ENCODE results near the gene MAMLD1.

DNA sequence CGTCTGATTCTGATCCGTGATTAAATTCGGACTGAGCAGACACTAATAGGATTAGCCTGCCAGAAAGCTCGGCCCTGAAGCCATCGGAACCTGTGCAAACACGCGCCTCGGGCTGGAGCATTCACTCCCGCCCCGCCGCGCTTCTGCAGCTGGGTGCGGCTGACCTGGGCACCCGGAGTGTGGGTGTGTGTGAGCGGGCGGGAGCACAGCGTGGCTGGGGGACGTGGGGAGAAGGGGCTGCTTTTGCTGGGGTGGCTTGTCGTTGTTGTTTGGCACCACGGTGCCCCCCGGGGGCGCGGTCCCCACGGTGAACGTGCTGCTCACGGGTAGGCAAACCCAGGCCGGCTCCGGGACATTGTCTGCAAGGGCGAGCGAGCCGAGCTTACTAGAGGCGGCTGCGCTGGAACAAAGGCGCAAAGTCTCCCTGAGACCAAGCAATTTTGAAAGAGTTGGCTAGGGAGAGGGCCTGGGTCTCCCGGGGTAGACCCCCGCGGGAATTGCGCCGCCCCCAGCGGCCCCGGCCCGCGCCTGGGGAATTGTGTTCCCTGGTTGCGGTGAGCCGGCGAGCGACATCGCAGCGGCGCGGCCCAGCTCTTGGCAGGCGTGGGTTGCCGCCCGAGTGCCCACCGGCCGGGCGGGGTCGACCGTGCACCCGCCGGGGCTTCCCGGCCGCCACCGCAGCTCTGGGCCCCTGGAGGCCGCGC is 1.4 kb downstream of the MAMLD1 start:
- TF ChIP-seq, protein P1, sequence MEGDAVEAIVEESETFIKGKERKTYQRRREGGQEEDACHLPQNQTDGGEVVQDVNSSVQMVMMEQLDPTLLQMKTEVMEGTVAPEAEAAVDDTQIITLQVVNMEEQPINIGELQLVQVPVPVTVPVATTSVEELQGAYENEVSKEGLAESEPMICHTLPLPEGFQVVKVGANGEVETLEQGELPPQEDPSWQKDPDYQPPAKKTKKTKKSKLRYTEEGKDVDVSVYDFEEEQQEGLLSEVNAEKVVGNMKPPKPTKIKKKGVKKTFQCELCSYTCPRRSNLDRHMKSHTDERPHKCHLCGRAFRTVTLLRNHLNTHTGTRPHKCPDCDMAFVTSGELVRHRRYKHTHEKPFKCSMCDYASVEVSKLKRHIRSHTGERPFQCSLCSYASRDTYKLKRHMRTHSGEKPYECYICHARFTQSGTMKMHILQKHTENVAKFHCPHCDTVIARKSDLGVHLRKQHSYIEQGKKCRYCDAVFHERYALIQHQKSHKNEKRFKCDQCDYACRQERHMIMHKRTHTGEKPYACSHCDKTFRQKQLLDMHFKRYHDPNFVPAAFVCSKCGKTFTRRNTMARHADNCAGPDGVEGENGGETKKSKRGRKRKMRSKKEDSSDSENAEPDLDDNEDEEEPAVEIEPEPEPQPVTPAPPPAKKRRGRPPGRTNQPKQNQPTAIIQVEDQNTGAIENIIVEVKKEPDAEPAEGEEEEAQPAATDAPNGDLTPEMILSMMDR (IDR thresholded peaks at IDR 0.05; ENCODE audit: low read depth, low read length, missing input control): no peak
- TF ChIP-seq TAF1 (conservative IDR thresholded peaks at IDR 0.05) (no peak), GABPA (IDR thresholded peaks at IDR 0.05 in 1 of 2, conservative IDR thresholded peaks at IDR 0.05 in 1 of 2) (no peak), ZBTB33 (IDR thresholded peaks at IDR 0.05) (no peak), HNF4A (conservative IDR thresholded peaks at IDR 0.05) (no peak), MAX (IDR thresholded peaks at IDR 0.05) (no peak), FOXA1 (IDR thresholded peaks at IDR 0.05) (no peak), RAD21 (IDR thresholded peaks at IDR 0.05) (no peak), SP1 (IDR thresholded peaks at IDR 0.05) (no peak), RXRA (IDR thresholded peaks at IDR 0.05) (no peak), EGR1 (IDR thresholded peaks at IDR 0.05; ENCODE audit: low read depth in 2 of 2) (no peak)
- TF ChIP-seq, protein P2, sequence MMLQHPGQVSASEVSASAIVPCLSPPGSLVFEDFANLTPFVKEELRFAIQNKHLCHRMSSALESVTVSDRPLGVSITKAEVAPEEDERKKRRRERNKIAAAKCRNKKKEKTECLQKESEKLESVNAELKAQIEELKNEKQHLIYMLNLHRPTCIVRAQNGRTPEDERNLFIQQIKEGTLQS (IDR thresholded peaks at IDR 0.05): no peak
- TF ChIP-seq, protein P3, sequence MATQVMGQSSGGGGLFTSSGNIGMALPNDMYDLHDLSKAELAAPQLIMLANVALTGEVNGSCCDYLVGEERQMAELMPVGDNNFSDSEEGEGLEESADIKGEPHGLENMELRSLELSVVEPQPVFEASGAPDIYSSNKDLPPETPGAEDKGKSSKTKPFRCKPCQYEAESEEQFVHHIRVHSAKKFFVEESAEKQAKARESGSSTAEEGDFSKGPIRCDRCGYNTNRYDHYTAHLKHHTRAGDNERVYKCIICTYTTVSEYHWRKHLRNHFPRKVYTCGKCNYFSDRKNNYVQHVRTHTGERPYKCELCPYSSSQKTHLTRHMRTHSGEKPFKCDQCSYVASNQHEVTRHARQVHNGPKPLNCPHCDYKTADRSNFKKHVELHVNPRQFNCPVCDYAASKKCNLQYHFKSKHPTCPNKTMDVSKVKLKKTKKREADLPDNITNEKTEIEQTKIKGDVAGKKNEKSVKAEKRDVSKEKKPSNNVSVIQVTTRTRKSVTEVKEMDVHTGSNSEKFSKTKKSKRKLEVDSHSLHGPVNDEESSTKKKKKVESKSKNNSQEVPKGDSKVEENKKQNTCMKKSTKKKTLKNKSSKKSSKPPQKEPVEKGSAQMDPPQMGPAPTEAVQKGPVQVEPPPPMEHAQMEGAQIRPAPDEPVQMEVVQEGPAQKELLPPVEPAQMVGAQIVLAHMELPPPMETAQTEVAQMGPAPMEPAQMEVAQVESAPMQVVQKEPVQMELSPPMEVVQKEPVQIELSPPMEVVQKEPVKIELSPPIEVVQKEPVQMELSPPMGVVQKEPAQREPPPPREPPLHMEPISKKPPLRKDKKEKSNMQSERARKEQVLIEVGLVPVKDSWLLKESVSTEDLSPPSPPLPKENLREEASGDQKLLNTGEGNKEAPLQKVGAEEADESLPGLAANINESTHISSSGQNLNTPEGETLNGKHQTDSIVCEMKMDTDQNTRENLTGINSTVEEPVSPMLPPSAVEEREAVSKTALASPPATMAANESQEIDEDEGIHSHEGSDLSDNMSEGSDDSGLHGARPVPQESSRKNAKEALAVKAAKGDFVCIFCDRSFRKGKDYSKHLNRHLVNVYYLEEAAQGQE (IDR thresholded peaks at IDR 0.05): no peak
